HG03354 (cell line): ENCODE results near the gene BHLHE23.

ENCODE experiments used
- ATAC-seq: cut with Tn5 transposase; IDR thresholded peaks from one replicate; pipeline ENCODE4 v1.9.1; 2021; ENCODE audit warnings: mild to moderate bottlenecking; ENCODE audit not compliant: unreplicated experiment, poor library complexity, severe bottlenecking

Gene BHLHE23

DNA sequence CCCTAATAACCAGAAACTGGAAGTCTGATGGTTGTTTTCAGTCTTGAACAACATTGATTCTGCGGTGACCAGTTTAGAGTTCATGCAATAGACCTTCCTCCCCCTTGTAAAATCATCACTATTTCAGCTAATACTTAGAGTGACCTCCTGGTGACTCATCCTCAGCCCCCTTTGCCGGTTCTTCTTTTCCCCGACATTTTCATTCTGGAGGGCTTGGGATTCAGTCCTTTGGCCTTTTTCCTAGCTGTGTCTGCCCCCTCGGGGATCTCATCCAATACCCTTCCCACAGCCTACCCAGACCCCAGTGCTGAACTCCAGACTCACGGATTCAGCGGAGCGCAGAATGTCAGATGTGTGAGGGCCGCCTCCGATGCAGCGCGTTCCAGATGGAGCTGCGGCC, 7.5 kb upstream of the BHLHE23 start:
- no peak for ATAC-seq

DNA sequence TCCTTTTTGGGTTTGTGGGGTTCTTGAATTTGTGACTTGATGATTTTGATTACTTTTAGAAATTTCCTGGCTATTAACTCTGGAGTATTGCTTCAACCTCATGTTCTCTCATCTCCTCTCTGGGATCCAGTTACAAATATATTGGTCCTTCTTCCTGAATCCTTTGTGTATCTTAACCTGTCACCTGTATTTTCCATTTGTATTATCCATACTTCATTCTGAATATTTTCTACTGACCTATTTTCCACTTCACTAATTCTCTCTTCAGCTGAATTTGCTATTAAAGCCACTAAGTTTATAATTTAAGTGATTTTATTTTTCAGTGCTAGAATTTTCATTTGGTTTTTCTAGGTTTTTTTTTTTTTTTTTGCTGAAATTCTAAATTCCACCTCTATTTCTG, 6.4 kb upstream of the BHLHE23 start:
- no peak for ATAC-seq

DNA sequence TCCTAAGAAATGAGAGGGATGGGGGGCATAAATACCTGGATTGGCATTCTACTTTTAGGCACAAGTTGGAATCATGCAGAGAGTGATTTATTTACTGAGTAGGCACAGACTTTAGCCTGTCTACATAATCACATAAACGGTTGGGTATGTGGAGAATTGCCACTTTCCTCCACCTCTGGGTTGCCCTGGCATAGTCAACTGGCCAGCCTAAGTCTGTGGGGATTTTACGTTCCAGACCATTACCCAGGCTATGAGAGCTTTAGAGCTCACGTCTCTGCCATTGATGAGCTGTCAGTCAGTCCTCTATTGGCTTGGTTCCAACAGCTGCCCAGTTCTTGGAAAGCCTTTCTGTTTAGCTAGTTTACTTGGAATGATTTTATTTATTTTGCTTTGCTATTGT, 5.0 kb upstream of the BHLHE23 start:
- ATAC-seq: no peak

DNA sequence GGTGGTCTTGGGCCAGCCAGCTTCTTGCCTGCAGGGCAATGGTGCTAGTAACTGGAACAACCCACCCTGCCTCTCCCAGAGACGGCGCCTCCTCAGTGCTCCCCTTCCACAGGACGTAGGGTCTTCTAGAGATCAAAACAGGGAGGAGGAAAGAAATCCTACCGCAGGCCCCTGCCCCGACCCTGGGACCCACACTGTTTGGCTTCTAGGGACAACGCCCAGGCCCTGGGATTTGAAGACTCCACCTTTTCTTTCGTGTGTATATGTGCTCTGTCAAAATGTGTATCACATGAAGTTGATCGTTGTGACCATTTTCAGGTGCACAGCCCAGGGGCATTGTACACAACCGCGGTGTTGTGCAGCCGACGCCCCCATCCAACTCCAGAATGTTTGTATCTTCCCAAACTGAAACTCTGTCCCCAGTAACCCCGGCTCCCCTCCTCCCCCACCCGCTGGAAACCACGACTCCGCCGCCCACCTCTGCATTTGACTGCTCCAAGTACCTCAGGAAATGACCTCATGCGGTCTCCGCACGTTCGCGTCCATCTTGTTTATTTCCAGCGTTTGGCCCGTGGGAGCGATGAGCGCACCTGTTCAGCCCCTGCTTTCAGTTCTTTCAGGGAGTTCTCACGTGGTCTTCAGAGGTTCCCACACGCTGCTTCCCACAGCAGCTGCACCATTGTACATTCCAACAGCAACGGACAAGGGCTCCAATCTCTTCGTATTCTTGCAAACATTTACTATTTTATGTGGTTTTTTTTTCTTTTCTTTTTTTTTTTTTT, 3.4 kb upstream of the BHLHE23 start:
- peak; percentile 59 for ATAC-seq

DNA sequence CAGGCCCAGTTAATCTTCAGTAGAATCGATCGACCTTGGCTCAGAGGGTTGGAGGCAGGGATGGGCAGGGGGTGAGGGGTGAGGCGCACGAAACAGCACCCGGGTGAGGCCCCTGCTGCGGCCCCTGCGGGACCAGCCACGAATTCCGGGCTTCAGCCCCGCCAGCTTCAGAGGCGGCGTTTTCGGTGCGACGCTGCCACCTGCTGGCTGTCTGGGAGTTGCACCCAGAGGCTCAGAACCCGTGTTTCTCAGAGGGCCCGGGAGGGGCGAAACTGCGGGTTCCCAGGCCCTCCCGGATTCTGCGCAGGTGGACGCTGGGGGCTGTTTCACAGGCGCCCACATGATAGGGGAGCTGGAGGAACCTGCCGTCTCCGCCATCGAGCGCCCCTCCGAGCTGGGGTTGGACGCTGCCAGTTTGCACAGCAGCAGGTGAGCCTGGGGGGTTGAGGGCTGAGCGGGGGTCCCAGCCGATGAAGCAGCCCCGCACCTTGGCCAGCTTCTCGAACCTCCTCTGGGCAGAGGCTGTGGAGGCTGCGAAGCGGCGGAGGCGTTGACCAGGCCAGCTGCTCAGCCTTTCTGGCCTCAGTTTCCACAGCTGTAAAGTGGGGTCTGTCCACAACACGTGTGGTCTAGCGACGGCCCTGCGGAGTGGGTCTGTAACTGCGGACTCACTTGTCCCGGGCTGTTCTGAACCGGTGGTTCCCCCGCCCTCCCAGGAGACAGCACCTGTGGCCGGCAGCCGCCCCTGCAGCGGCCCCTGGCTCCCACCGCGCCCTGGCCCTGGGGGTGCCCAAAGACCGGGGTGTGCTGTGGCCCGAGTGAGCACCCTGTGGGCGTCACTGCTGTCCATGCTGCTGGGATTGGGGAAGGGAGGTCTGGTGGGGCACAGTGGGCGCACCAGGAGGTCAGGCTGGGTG, 2.5 kb upstream of the BHLHE23 start:
- peak; percentile 55 for ATAC-seq

DNA sequence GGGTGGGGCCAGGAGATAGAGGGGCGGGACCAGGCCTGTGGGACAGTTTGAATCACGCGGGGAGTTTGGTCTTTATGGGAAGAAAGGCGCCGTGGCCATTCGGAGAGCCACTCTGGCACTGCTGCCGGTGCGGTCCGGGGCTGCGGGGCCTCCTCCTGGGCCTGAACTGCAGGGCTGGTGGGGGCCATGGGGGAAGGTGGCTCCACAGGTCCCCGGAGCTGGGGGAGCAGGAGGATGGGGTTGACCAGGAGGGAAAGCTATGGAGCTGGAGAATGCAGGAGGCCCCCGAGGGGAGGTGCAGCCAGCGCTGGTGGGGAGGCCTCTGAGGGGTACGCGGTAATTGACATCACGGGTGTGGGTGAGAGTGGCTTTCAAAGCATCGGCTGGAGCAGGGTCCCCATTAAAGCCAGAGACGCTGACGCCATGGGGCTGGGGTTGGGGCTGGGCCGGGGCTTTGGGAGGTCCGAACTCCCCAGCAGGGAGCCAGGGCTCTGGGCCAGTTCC, 1.8 kb upstream of the BHLHE23 start:
- ATAC-seq: peak; percentile 2

DNA sequence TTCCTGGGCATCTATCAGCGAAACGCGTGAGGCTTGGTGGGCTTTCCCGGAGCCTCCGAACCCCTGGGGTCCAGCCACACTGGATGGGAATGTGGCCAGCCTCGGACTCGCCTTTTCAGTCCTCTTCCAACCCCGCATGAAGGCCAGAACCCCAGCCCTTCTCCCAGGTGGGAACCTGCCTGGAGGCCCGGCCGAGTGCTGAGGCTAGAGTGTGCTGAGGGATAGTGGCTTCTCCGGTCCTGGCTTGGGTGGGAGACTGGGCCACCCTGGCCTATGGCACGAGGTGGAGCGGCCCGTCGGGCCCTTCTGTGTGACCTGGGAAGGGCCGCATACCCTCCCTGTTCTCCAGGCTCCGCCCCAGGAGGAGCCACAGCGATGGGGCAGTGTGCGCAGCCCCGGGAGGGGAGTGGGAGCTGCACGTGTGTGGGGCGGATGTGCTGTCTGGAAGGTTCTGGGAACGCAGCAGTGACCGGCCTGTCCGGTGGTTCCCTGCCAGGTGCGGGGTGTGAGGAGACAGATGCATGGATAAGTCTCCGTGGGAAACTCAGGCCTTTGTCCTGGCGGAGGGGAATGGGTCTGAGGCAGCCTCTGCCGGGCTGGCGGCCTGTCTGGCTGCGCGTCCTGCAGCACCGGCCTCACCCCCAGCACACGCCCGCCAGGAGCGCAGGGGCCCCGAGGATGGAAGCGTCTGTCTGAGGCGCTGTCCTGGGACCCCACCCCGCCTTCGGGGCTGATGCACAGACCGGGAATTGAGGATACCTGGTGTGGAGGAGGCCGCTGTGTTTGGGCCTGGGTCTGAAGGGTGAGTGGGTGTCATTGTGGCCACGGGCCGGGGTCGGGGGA, 1.1 kb upstream of the BHLHE23 start:
- ATAC-seq: no peak

DNA sequence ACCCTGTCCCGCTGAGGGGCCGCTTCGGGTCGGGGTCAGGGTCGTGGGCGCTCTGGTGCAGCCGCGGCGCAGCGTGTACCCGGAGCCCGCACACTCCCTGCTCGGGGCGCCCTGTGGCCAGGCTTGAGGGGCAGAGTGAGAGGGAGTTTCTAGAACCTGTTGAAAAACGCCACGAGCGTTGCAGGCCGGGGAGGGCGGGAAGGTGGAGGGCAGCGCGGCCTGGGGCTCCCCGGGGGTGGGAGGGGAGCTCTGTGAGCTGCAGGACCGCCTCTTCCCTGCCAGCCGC, 539 bp upstream of the BHLHE23 start:
- no peak for ATAC-seq

DNA sequence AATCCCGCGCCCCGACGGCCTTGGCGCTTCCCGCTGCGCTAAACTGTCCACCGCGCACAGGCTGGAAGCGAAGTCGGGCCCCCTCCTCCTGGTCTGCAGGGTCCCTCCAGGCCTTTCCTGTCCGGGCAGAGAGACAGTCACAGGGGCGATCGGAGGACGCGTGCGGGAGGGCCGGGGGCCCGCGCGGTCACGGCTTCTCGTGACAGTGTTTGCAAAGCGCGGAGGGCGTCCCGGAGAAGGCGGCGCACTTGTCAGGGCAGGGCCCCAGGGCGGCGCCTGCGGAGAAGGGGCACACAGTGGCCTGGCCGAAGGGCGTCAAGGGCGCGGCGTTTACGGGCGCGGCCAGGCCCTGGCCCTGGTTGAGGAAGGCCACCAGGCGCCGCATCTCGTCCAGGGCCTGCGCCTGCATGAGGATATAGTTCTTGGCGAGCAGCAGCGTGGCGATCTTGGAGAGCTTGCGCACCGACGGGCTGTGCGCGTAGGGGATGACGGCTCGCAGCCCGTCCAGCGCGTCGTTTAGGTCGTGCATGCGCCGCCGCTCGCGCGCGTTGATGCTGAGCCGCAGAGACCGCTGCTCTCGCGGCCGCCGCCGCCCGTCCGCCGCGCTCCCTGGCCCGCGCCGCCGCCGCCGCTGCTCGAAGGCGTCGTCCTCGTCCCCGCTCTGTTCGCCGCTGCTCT, 763 bp downstream of the BHLHE23 start:
- no peak for ATAC-seq

DNA sequence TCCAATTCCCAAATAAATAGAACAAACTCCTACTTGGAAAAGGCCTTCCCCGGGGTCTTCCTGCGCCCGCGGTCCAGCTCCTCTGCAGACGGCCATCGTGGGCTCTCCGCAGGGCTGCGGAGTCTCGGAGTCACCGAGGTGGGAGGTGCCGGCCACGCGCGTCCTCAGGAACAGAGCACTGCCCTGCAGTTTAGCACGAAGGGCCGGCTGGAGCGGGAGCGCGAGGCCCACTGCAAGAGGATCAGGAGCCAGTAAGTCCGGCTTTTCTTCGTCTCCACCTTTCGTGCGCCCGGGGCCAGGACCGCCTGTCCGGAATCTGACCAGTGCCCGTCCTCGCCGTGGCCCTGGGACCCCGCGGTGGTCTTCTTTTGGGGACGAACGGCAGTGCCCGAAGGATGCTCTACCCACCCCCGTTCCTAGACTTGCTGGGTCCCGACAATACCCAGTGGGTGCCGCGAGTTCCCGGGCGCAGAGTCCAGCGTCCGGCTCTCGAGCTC, 1.4 kb downstream of the BHLHE23 start:
- ATAC-seq: no peak

DNA sequence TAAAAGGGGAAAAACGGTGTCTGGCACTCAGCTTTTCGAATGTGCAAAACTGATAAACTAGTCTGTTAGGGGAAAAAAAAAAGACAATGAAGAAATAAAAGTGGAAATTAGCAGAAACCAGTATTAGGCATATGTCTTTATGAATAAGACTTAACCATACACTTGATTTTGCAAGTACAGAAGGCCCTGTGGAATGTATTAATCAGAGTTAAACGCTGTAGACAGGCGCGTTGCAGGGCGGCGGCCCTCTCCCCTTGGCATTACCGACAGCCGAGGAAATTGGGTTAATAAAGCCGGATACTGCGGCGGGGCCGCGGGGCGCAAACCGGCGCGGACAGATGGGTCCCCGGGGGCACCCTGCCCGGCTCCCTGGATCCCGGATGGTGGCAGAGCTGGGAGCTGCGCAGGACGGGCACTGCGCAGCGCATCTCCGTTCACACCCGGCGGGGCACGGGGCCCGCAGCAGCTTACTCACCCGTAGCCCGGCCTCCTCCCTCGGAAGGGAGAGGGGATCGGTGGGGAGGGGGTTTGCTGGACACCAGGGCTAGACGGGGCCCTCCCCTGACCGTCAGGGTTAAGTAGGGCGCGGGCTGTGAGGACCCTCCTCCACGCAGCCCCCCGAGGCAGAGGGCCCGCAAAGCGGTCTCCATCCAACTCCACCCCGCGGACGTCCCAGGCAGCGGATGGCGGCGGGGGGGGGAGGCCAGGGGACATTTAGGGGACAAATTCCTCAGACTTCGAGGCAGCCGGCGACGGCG, 2.0 kb downstream of the BHLHE23 start:
- no peak for ATAC-seq

DNA sequence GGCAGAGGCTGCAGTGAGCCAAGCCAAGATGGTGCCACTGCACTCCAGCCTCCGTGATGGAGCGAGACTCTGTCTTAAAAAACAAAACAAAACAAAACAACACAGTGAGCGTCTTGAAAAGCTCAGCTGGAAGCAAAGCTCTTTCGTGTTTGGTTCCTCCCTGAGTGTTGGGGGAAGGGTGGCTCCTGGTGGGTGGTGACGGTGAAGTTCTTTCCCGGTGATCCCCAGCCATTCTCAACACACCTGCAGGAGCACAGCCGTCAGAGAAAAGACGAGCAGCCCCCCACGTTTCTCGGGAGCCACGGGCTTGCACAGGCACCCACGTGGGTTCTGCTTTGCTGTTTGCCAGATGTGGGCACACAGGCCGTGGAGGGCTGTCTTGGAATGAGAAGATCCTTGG, 3.2 kb downstream of the BHLHE23 start:
- ATAC-seq: no peak

DNA sequence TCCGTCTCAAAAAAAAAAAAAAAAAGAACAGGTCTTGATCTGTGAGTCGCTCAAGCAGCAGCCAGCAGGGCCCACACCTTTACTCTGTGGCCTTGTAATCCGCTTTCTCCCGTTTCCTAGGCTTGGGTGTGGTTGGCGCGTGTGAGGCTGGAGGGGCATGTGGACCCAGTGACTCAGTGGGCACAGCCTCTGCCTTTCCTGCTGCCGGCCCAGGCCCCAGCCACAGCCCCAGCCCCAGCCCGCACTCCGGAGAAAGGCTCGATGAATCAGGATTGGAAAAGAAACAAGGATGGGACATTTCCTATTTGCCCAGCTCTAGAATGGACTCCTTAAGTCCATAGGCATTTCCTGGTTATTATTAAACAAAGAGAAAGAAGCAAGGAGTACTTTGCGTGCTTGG, 4.3 kb downstream of the BHLHE23 start:
- ATAC-seq: no peak

DNA sequence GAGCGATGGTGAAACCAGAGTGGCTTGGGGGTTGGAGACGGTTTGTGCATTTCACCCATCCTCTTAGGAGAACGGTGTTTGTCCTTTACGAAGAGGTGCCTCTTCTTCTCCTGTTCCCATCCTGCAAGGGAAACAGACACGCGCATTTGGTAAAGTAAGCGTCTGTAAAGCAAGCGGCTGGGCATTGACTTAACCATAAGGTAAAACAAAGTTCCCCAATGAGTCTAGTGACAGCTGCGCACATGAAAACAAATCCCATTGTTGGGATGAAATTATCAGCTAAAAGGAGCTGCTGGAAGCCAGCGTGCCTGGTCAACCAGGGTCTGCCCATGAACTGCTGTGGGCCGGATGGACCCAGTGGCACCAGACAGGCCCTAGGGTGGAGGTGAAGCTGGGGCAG, 5.8 kb downstream of the BHLHE23 start:
- no peak for ATAC-seq

DNA sequence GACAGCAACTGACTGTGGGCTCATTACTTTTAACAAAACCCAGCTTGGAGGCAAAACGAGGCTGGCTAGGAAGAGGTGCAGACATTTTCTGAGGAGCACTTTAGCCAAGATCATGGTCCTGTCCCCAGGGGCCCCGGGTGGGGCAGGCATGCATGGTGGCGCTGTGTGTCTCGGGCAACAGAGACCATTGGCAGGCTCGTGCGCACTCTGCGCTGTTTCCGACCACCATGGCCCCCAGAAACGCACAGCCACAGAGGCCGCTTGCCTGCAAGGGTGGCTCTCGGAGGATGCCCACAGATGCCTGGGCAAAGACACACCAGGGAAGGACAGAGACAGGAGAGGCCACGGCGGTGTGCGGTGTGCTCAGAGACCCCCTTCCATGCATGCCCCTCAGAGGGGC, 6.7 kb downstream of the BHLHE23 start:
- ATAC-seq: no peak

DNA sequence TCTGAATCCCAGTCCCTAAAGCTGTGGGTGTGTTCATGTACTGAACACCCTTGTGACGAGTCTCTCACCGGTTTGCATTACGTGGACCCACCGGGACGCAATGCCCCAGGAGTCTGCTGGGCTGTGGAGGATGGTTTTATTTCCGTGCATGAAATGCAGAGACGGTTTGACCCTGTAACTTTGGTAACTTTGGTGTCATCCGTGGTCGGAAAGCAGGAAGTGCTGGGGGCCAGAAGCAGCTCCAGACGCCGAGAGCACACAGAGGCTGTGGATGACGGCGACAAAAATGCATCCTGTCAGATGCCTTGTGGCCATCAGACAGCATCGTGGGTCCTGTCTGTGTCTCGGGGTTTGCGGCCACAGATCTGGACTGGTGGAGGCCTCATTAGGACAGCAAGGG, 7.2 kb downstream of the BHLHE23 start:
- no peak for ATAC-seq

DNA sequence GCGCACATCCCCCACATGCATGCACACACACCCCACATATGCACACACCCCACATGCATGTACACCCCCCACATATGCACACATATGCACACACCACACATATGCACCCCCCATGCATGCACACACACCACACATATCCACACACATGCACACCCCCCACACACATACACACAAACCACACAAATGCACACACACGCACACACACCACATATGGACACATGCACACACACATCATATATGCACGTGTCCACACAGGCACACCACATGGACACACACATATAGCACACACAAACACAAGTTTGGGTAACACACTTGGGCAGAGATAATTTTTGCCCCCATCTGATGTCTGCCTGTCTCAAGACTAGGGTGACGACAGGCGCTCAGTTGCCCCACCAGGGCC, 8.3 kb downstream of the BHLHE23 start:
- ATAC-seq: no peak

DNA sequence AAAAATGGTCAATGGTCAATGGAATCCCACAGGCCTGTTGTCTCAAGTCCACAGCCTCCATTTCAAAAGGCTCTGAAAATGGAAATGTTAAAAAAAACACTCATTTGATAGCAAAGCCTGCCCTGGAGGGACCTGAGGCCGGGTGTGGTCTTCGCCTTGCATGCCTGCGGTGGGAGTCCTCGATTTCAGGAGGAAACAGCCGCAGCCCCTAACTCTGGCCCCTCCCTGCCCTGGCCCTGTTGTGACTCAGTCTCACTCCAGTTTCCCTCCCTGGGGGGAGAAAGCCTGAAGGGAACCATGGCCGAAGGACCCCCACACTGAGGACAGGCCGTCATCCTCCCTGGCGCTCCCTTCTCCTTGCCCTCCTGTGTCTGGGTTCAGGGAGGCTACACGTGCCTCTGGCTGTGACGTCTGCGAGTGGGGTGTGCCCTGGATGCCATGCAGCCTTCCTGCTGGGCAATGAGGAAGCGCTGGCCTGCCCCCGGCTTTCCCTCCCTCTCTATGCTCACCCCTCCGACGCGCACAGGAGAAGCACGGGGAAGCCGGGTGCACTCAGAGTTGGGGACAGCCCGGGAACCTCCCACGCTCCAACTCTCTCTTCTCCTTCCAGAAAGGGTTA, 9.2 kb downstream of the BHLHE23 start:
- no peak for ATAC-seq
